GM03348 (cell line): ENCODE results near the gene CACNA2D2.

ENCODE experiments used
- DNase-seq: peaks from one replicate; pipeline ENCODE4 v3.0.0; 2012; ENCODE audit warnings: low spot score

The CACNA2D2 gene

DNA sequence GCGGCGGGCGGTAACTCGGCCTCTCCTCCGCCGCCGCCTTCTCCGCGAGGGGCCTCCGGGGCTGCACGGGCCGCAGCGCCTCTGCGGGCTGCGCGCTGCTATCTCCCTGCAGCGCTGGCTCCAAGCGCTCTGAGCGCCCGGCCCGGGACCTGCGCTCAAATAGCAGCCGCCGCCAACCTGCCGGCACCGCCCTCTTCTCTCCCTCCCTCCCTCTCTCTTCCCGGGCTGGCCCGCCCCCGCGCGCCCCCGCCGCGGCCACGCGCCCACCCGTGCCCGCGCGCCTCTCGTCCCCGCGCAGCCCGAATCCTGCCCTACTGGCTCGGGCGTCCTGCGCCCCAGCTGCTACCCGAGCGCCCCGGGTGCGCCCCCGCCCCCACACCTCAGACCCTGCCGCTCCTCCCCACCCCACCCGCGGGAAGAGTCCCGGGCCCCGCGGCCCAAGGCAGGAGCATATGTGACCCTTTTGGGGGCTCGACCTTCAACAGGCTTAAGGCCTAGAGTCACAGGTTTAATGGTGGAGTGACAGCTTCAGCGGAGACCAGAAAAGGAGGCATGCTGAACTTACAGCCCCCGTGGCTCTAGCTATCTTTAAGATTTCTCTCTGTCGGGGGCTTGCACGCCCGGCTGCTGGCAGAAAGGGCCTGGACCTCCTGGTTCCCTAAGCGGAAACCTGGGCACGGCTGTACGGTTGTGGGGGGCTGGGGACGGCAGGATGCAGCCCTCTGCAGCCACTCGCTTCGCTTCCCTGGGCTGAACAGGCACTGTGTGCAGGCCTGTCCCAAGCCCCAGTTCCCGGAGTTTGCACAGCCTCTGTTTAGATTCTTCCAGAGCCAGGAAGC, at the start of gene CACNA2D2:
TSS of gene CACNA2D2 (minus strand) at position 131 of the 839 bp plus-strand sequence. CDS start 211 bp downstream, outside the sequence.
- DNase-seq = peak; percentile 50

DNA sequence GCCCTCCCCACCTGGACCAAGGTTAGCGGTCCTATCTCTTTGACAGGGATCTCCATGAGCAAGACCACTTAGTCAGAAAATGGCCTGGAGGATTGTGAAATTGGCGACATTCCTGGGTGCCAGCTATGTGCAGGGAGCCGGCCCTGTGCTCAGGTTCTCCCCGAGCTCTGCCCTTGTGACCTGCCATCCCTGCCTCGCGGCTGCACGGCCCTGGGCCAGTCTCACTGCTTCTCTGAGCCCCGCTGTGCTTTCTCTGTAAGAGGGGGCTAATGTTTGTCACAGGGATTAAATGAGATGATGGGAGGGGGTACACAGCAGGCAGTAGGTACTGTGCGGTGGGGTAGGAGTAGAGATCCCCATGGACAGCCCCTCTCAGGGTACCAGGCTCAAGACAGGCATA, 49.2 kb upstream of the CACNA2D2 start:
- DNase-seq = no peak

DNA sequence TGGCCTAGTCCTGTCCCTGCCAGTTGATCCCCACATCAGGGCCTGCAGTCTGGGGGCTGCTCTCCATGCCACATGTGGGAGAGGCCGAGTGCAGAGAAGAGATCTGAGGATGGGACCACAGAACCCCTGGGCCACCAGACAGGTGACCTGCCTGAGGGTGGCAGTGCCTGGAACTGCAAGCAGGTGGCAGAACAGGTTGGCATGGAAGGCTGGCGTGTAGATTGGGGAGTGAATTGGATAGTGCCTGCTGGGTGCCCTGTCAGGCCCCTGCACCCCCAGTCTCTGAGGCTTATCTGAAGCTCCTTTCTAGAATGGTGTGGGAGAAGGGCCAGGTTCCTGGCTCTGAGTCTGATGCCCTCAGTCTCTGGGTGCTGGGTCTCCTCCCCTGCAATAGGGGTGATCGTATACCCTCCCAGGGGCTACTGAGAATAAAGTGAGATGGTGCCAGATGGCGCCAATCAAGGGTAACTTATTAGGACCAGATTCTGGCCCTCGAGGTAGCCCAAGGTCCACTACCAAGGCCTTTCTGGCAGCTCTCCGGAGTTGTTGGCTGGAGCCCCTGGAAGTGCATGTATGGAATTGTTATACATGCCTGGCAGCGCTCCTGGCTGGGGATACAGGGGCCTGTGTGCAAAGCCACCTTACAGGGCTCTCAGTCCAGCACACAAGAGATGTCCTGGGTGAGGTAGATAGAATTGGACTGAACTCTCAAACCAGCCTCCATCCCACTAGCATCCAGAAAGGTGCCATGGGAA, 48.4 kb upstream of the CACNA2D2 start:
- DNase-seq = no peak

DNA sequence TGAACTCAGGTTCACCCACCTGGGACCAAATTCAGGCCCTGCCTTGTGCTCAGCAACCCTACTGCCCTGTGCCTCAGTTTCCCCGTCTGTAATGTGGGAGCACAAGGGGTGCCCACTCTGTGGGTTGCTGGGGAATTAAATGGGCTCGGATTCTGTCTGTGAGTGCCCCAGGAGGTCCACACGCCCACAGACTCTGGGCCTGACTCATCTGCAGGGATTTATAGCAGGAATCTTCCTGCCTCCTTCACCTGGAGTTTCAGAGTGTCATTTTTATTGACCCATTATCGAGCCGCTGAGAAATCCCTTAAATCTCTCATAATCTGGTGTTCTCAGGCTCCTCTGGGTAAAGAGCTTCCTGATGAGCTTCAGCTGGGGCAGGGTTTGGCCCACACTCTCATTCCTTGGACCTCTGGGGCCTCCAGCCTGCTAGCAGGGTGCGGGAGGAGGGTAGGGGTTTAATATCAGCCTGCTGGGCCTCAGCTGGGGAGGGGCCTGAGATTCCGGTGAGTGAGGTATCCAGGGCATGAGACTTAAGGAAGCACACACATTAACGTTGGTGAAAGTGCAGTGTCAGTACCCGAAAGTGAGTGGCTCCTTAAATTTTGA, 47.7 kb upstream of the CACNA2D2 start:
- no peak for DNase-seq

DNA sequence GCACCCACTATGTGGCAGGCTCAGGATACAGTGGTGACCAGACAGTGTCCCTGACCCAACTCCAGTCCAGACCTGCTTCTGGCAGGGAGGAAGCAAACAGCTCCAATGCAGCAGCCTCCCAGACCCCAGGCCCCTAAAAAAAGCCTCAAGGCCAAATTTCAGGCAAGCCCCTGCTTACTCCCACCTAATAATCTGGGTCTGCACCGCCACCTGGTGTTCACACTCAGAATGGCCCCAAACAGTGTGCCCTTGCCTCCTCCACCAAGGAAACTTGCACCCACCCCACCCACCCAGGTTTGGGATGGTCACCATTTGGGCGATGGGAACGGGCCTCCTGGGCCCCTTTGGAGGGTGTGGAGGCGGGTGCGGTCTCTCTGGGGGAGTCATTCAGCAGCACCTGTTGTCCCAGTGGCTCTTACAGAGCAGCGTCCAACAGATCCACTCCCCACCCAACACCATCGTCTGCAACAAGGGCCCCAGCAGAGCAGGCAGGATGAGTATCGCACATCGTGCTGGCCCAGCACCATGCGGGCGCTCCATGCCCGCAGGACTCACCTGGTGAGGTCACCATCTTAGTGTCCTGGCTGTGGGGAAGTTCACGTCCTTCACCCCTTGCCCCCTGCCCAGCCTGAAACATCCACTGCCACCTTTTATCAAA, 46.8 kb upstream of the CACNA2D2 start:
- DNase-seq = peak; percentile 82

DNA sequence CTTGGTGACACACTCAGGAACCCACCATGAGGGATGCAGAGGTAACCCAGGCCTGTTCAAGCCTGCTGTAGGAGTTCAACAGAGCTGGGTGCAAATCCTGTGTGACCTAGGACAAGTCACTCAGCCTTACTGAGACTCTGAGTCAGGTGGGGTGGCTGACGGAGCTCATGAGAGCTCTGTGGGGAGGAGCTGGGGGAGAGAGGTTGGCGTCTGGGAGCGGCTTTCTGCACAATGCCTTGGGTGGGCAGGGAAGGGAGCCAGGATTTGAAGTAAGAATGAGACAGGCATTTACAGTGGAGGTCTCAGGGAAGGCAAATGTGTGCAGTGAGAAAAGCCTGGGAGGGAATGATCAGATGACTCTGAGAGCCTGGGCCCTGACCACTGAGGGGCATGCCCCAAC, 45.8 kb upstream of the CACNA2D2 start:
- no peak for DNase-seq

DNA sequence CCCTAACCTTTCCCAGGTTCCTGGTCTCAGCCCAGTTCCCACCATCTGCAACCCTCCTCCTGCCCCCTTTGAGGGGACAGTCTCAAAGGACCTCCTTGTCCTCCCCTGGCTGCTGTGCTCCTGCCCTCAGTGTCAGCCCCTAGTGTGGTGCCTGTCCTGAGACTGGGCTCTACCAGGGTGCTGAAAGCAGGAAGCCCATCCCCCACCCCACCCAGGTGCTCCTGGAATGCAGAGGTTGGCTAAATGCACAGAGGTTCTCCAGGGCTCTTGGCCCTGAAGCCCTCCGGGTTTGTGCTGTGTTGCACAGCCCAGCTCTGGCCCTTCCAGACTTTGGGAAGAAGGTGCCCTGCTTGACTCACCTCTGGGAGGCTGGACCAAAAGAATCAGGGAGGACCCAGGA, 42.3 kb upstream of the CACNA2D2 start:
- no peak for DNase-seq

DNA sequence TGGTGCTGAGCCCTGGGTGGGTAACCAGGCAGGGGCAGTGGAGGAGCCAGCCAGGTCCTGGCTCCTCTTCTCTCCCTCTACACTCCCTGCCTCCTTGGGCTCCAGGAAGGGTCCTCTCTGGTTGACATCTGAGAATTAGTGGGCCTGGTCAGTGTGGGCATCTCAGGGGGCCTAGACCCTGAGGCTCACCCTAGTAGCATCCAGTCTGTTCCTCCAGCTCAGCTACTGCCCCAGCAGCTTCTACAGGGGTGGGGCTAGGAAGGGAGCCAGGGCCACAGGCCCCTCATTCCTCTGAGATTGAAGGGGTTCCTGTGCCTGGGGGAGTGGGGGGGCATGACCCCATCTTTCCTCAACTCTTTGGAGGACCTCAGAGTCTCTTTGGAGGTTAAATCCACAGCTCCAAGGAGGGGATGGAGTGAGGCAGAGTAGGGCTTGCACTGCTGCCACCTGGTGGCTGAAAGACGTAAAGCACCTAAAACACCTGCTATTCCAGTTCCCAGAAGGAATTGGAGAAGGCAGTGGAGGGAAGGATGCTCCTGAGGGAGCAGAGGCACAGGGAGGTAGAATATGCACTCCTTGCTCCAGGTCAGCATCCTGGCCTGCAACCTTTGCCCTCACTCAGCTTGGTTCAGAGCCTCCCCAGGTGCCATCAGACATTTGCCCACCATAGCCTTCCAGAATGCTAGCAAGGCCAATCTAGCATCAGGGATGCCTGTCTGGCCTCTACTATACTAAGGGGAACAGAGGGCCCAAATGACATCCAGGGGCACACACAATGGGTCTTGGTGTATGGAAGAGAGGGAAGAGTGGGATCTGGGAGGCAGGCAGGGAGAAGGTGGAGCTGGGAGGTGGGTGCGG, 39.0 kb upstream of the CACNA2D2 start:
- peak; percentile 93 for DNase-seq

DNA sequence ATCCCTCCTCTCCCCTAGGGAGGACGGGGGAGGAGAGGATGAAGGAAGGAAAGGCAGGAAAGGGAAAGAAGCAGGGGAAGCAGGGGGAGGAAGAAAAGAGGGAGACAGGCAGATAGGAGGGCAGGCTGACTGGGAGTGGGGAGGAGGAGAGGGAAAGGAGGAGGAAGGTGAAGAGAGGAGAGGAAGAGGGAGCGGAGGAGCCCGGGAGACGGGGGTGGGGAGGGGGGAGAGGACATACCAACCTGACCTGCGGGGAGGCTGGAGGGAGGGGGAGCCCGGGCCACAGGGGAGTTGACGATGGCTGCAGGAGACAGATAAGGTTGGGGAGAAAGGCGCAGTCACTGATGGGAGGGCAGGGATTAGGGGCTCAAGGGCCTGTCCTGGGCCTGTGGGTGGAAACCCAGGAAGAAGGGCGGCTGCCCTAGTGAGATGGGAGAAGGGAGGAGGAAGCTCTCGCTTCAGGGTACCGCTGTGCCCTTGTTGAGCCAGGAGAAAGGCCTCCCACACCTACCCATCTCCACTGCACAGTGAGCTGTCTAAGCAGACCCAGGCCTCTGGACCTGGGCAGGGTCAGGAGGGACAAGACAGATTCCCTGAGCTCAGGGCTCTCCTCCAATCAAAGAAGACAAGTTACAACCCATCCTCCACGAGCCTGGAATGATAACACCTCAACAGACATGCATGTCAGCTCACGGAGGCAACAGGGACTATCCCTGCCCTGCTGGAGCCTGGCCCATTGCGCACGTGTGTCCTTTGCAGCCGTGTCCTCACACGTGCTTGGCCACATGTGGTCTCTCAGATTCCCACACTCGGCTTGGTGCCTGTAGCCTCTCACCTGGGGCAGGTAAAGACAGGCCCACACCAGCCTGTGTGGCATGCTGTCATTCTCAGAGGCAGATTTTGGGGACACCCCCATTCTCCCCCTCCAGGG, 36.2 kb upstream of the CACNA2D2 start:
- no peak for DNase-seq

DNA sequence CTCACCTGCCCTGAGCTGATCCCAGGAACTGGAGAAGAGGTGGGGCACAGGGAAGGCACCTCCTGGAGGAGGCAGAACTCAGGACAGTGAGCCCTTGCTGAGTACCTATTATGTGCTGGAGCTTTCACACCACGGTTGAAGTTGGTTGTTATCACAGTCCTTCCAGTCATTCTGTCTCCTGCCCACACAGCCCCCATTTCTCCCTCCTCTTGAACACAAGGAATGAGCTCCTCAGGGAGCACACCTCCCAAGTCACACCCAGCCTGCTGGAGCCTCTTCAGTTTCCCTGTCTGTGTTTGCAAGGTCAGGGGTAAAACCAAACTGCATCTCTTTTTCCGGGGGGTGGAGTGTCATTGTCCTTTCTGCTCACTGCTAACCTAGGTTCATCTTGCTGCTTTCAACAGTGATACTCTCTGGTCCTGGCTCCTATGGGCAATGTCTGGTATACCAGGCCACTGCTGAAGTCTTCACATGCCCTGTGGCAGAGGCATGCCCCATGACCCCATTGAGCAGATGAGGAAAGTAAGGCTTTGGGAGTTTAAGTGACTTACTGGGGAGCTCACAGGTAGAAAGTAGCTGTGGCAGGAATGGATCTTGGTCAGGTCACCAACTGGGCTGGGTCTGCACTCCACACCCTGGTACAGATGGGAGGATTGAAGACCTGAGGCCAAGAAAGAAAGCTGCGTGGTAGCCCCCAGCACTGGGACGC, 34.1 kb upstream of the CACNA2D2 start:
- no peak for DNase-seq

DNA sequence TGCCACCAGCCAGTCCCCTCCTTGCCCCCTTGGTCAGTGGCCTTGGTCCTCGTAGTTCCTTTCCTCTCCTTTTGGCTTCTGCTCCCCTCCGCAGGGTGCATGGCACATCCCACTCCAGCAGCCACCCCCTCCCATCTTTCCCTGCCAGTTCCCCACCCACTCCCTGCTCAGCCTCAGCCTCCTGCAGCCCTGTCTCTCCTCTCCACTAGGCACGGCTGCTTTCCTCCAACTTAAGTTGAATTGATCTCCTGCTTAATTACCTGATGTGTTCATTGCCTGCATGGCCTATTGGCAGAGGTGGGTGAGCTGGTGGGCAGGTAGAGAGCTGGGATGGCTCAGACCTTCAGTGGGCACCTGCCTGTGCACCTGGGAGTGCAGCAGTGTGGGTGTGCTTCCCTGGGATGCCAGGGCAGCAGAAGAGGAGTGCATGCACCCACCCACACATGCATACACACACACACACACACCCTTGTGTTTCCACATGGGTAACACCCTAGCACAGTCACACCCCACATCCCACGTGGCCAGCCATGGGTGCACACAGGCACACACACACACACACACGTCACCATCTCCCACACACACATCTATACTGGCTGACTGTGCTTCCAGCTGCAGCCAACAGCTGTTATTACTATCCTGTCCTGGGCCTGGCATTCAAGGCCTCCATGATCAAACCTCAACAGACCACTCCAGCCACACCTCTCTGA, 33.2 kb upstream of the CACNA2D2 start:
- DNase-seq = no peak

DNA sequence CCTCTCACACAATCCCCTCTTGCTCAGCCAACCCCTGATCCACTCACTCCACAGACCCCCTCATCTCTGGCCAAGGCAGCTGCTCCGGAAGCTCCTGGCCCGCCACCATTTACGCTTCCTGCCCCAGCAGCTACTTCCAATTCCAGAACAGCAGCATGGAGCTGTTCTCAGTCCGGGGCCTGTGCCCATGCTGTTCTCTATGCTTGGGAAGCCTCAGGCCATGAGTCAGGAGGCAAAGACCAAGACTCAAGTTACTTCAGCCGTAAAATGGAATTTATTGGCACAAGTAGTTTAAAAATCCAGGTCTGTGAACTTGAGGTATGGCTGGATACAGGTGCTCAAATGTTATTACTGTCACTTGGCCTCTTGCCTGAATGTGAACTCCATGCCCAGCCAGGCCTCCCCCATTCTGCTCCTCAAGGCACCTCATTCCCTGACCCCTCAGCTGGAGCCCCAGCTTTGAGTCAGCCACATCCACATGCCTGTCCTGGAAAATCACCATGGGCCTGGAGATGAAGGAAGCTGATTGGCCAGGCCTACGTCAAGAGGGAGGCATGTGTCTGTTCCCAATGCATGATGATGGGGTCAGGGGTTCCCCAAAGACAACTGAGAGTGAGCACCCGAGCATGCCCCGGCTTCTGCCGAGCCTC, 31.4 kb upstream of the CACNA2D2 start:
- DNase-seq = no peak

DNA sequence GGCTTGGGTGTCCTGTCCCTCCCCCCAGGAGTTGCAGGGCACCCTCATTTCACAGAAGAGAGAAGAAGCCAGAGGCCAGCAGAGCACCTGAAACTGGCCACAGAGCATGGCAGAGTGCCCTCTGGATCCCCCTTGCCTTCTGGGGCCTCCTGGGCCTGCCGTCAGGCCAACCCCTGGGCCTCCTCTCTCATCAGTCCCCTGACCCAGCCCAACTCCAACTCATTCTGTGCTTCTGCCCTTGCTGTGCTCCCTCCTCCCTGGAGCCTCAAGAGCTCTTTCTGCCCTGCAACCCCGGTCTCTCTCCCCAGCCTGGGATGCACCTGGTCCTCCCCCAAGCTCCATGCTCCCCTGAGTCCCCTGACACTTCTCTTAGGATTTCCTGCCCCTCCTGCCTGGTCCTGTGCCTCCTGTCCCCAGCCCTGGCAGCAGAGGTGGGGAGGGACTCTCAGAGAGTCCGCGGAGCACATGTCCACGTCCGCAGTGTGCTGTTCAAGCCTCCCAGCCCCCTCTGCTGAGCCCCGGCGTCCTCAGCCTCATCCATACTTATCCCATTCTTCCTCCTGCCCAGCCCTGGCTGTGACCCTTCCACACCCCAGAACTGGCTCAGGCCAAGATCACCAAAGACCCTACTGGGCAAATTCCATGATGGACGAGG, 30.5 kb upstream of the CACNA2D2 start:
- no peak for DNase-seq

DNA sequence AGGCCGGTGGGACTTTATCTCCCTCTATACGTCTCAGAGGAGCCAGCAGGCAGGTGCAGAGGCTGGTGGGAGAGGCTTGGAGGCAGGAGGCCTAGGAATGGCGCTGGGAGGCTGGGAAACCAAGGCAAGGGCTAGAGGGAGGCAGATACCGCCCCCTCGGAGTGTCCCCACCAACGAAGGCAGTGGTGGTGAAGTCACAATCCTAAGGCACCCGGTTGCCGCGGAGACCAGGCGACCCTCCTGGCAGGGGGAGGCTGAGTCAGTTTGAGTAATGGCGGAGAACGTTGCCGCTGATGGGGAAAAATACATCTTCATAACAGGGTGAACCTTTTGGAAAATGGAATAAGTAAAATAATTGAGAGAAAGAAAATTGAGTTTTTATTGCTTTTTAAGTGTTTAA, 29.9 kb upstream of the CACNA2D2 start:
- DNase-seq = no peak

DNA sequence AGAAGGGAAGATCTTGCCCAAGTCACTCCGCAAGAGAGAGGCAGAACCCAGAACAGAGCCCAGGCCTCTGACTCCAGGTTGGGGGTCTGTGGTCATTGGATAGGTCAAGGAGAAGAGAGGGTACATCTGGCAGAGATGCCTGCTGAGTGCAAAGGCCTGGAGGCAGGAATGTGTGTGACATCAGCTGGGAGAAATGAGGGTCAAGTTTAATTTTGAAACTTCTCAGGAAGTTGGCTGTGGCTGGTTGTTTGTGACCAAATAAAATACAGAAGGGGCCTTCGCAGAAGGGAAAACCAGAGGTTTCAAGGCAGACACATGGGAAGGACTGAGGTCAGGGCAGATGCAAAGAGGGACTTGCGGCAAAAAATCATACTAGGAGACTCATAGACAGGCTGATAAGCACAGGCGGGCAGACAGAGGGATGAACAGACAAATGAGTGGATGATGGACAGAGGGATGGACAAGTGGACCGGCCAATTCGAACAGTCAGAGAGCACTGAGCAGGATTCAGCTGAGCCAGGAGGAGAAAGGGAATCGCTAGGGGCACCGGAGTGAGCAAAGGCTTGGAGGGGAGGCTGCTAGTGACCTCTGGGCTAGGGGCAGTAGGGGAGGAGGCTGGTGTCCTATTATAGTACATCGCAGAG, 28.8 kb upstream of the CACNA2D2 start:
- no peak for DNase-seq

DNA sequence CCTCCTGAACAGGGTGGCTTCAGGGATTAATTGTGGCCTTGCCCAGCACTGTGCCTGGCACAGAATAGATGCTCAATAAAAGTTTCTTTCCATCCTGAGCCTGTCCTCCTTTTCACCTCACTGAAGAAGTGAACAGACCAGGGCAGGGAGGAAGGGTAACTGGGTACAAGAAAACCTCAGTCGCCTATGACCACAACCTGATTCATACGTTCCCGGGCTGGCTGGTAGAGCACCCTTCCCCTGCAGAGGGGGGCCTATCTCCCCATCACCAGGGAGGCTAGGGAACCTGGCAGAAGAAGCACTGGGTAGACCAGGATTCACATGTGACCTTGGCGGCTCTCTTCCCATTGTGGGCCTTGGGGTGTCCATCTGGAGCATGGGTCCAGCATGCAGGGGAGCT, 27.8 kb upstream of the CACNA2D2 start:
- no peak for DNase-seq
